Mononuclear cell (primary cell): ENCODE measurements around the gene ATXN7L1. TPM values are rescaled to one million over a fixed set of nuclear protein-coding genes. Genes with fewer than 3 reads are reported as not detected.
"Not testable (repeated sequence)": the region's sequence is repeated elsewhere in the genome, so short reads cannot be mapped to it uniquely, and the experiment has no call there.

Source experiments
- H3K27me3 ChIP-seq: 2 replicates; pipeline ENCODE4 v1.6.0; 2011; ENCODE audit warnings: low read length, control low read depth; ENCODE audit not compliant: insufficient read depth
- H3K4me1 ChIP-seq: 2 replicates; pipeline ENCODE4 v1.5.1; 2011; ENCODE audit warnings: mild to moderate bottlenecking, low read length, control low read depth; ENCODE audit not compliant: insufficient read depth
- H3K4me3 ChIP-seq: 2 replicates; pipeline ENCODE4 v1.5.1; 2011; ENCODE audit warnings: mild to moderate bottlenecking, low read length, moderate library complexity
- H3K9me3 ChIP-seq: 2 replicates; pipeline ENCODE4 v1.5.1; 2011; ENCODE audit warnings: low read depth, mild to moderate bottlenecking, control low read depth, low read length
- total RNA-seq: library from RNA; depleted of rRNA; stranded (reverse); fragments of >200 nt; gene quantifications from one replicate; pipeline ENCODE4 v1.2.3, GENCODE V29; 2012

ATXN7L1 gene
- total RNA-seq, 1 donor, result 7.1 TPM

GRCh38 chr7:105723572-105723971 is 152.8 kb downstream of the ATXN7L1 start:
- Histone ChIP-seq H3K4me1 (peaks cover 5% of the 10 kb centered on the region), H3K9me3 (no peaks in the 10 kb centered on the region), H3K4me3 (no peak overlapping the region), H3K27me3 (no peaks in the 10 kb centered on the region)

- H3K4me3 ChIP-seq, result no peak overlapping the region
Measured at GRCh38 chr7:105721571-105722104, 154.8 kb downstream of the ATXN7L1 start.

GRCh38 chr7:105719919-105720318 is 156.5 kb downstream of the ATXN7L1 start:
- peaks cover 10% of the 10 kb centered on the region for H3K4me1 ChIP-seq

More at GRCh38 chr7:105721571-105722104, 154.8 kb downstream of the ATXN7L1 start:
- peaks cover 10% of the 10 kb centered on the region for H3K4me1 ChIP-seq
- H3K9me3 ChIP-seq, result no peaks in the 10 kb centered on the region
- H3K27me3 ChIP-seq, result no peaks in the 10 kb centered on the region

GRCh38 chr7:105719395-105719794 is 157.0 kb downstream of the ATXN7L1 start:
- H3K4me1 ChIP-seq, result peaks cover 10% of the 10 kb centered on the region
- H3K4me3 ChIP-seq, result no peak overlapping the region
- H3K27me3 ChIP-seq, result no peaks in the 10 kb centered on the region
- H3K9me3 ChIP-seq, result no peaks in the 10 kb centered on the region

More at GRCh38 chr7:105719919-105720318, 156.5 kb downstream of the ATXN7L1 start:
- no peak overlapping the region for H3K4me3 ChIP-seq
- H3K9me3 ChIP-seq, result no peaks in the 10 kb centered on the region
- H3K27me3 ChIP-seq, result no peaks in the 10 kb centered on the region

GRCh38 chr7:105718511-105718925 is 157.9 kb downstream of the ATXN7L1 start:
- peaks cover 10% of the 10 kb centered on the region for H3K4me1 ChIP-seq
- no peaks in the 10 kb centered on the region for H3K27me3 ChIP-seq
- no peak overlapping the region for H3K4me3 ChIP-seq
- H3K9me3 ChIP-seq, result no peaks in the 10 kb centered on the region

GRCh38 chr7:105715528-105715927 is 160.9 kb downstream of the ATXN7L1 start:
- Histone ChIP-seq H3K4me1 (peaks cover 10% of the 10 kb centered on the region), H3K9me3 (peaks cover 11% of the 10 kb centered on the region), H3K4me3 (no peak overlapping the region), H3K27me3 (no peaks in the 10 kb centered on the region)

GRCh38 chr7:105713488-105714465 is 162.6 kb downstream of the ATXN7L1 start:
- Histone ChIP-seq H3K9me3 (peaks cover 11% of the 10 kb centered on the region), H3K4me1 (peaks cover 7% of the 10 kb centered on the region), H3K27me3 (no peaks in the 10 kb centered on the region), H3K4me3 (no peak overlapping the region)

GRCh38 chr7:105712877-105713276 is 163.5 kb downstream of the ATXN7L1 start:
- H3K9me3 ChIP-seq, result peaks cover 11% of the 10 kb centered on the region
- no peak overlapping the region for H3K4me3 ChIP-seq
- H3K27me3 ChIP-seq, result no peaks in the 10 kb centered on the region
- H3K4me1 ChIP-seq, result peaks cover 3% of the 10 kb centered on the region

- Histone ChIP-seq H3K4me1 (peaks cover 13% of the 10 kb centered on the region), H3K4me3 (no peak overlapping the region), H3K27me3 (no peaks in the 10 kb centered on the region), H3K9me3 (peaks cover 11% of the 10 kb centered on the region)
Measured at GRCh38 chr7:105711726-105712402, 164.5 kb downstream of the ATXN7L1 start.

- H3K4me3 ChIP-seq, H3K27me3 ChIP-seq: not testable (repeated sequence)
- Histone ChIP-seq H3K4me1 (peaks cover 13% of the 10 kb centered on the region), H3K9me3 (peaks cover 11% of the 10 kb centered on the region)
Measured at GRCh38 chr7:105710720-105711119, 165.7 kb downstream of the ATXN7L1 start.

GRCh38 chr7:105708763-105709080 is 167.7 kb downstream of the ATXN7L1 start:
- Histone ChIP-seq H3K4me3 (no peak overlapping the region), H3K9me3 (peaks cover 11% of the 10 kb centered on the region)

GRCh38 chr7:105707967-105708762 is 168.2 kb downstream of the ATXN7L1 start:
- no peaks in the 10 kb centered on the region for H3K27me3 ChIP-seq
- H3K4me3 ChIP-seq, result no peak overlapping the region
- H3K9me3 ChIP-seq, result peaks cover 11% of the 10 kb centered on the region
- H3K4me1 ChIP-seq, result peaks cover 13% of the 10 kb centered on the region

More at GRCh38 chr7:105708763-105709080, 167.7 kb downstream of the ATXN7L1 start:
- peaks cover 13% of the 10 kb centered on the region for H3K4me1 ChIP-seq
- H3K27me3 ChIP-seq, result no peaks in the 10 kb centered on the region

- H3K4me3 ChIP-seq, result no peak overlapping the region
Measured at GRCh38 chr7:105707381-105707780, 169.0 kb downstream of the ATXN7L1 start.

GRCh38 chr7:105705427-105705826 is 171.0 kb downstream of the ATXN7L1 start:
- no peak overlapping the region for H3K4me3 ChIP-seq
- peaks cover 13% of the 10 kb centered on the region for H3K4me1 ChIP-seq
- no peaks in the 10 kb centered on the region for H3K9me3 ChIP-seq
- no peaks in the 10 kb centered on the region for H3K27me3 ChIP-seq

More at GRCh38 chr7:105707381-105707780, 169.0 kb downstream of the ATXN7L1 start:
- Histone ChIP-seq H3K9me3 (peaks cover 11% of the 10 kb centered on the region), H3K4me1 (peaks cover 13% of the 10 kb centered on the region), H3K27me3 (no peaks in the 10 kb centered on the region)
